Activated CD8-positive, alpha-beta memory T cell treated with anti-CD3 and anti-CD28 coated beads for 48 hours (primary cell): ENCODE results near the gene DNAH8.

ENCODE experiments used
- DNase-seq, 3 experiments: peaks; one replicate each; pipeline ENCODE4 v3.0.0-alpha.2; 2020; ENCODE audit warnings: low read depth in 2 of 3, low spot score in 2 of 3

DNAH8 gene

DNA sequence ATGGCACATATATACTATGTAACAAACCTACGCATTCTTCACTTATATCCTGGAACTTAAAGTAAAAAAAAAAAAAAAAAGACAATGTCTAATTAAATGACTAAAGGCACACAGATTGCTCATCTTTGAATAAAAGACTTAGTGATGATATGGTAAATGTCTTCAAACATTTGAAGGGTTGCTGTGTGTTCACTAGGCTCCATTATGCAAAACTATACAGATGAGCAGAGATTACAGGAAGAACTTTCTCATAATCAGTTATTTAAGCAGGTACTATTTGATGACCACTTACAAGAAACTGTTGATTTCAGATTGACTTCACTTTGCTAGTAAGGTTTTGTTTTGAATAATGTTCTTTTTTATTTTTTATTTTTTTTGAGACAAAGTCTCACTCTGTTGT, 34.4 kb downstream of the DNAH8 start:
- no peak for DNase-seq

DNA sequence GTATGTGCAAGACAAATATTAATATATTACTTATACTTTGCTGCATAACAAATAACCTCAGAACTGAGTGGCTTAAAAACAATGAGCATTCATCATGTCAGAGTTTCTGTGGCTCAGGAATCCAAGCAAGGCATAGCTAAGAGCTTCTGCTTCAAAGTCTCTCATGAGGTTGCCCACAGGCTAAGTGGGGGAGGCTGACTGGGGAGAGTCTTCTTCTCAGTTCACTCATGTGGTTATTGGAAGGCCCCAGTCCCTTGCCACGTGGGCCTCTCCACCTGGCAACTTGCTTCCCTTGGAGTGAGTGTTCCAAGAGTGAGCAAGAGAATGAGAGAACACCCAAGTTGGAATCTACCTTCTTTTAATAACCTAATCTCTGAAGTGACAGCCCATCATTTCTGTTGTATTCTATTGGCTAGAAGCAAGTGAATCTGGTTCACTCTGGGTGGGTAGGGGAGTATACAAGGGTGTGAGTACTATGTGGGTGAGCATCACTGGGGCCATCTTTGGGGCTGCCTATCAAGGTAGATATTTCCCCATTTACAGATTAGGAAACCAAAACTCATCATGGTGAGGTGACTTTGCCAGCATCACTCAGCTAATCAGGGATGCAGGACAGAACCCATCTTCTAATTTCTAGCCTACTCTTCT, 36.0 kb downstream of the DNAH8 start:
- no peak for DNase-seq

DNA sequence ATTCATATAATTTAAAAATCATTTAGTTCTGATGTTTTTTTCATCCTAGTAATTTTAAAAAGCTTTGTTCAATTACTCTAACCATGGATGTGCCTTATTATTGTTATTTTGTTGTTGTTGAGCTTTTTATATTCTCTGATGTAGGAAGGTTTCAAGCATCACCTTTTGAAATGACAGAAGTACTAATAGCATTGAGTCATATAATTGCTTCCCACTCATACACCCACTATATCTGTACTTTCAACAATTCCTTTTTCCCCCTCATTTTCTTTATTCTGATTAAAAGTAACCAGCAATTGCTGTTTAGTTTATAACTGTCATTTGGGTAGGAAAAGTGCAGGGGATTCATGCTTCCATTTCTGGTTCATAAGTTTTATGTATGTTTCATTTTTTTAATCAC, 38.6 kb downstream of the DNAH8 start:
- no peak for DNase-seq

DNA sequence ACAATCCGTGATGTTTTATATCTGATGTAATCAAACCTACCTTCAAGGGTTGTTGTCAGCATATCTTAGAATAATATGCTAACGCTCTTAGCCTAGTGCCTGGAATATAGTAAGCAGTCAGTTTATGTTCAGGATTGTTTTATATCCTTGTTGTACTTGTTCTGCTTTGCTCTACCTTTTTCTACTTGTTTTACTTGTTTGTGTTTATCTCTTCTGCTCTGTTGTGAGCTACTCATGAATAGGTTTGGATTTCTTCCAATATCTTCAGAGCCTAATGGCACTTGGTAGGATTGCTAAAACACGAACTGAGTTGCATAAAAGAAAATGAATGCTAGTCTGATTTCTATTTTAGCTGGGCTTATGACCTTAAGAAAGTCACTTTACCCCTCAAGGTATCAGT, 40.1 kb downstream of the DNAH8 start:
- no peak for DNase-seq

DNA sequence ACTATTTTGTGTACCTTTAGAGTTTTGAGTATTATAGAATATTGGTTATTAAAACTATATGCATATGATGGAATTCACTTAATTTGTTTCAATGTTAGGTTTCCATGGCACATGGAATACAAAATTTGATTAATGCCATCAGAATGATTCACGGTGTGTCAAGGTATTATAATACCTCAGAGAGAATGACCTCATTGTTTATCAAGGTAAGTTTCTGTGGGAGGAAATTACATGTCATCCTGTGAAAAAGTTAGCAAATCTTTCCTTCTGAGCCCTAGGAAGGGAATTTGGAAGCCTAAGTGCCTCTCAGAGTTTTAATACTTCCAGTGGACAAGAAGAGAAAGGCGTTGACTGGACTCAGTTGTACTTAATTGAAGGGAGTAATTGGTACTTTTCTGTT, 40.8 kb downstream of the DNAH8 start:
- no peak for DNase-seq

DNA sequence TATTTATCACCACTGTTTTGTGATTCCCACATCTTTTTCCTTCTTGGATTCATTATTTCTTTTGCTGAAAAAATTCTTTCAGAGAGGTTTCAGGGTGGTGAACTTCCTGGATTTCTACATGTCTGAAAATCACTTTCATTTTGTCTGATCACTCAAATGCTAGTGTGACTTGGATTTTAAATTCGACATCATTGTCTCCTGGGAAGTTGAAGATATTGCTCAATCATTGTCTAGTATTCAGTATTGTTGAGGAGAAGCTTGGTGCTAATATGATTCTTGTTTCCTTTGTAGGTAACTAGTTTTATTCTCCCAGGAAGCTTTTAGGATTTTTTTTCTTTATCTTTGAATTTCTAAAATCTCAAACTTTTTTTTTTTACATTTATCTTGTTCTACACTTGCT, 45.0 kb downstream of the DNAH8 start:
- DNase-seq: no peak

DNA sequence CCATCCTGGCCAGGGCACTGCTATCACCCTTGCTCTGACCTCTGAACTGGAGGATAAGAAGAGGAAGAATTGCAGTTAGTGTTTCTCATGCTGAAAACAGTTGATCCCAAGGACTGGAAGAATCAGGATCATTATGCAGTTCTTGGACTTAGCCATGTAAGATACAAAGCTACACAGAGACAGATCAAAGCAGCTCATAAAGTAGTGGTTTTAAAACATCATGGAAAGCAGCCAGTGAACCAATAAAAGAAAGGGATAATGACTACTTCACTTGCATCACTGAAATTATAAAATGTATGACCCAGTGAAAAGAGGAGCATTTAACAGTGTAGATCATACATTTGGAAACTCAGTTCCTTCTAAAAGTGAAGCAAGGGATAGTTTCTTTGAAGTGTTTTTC, 47.7 kb downstream of the DNAH8 start:
- DNase-seq: no peak

DNA sequence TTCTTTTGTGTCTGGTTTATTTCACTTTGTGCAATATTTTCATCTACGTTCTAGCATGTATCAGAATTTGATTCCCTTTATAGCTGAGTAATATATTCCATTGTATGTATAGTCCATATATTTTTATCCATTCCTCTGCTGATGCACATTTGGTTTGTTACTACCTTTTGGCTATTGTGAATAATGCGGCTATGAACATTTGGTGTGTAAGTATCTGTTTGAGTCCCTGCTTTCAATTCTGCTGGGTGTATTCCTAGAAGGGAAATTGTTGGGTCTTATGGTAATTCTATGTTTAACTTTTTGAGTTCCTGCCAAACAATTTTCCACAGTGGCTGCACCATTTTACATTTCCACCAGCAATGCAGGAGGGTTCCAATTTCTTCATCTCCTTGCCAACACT, 52.4 kb downstream of the DNAH8 start:
- DNase-seq: no peak

DNA sequence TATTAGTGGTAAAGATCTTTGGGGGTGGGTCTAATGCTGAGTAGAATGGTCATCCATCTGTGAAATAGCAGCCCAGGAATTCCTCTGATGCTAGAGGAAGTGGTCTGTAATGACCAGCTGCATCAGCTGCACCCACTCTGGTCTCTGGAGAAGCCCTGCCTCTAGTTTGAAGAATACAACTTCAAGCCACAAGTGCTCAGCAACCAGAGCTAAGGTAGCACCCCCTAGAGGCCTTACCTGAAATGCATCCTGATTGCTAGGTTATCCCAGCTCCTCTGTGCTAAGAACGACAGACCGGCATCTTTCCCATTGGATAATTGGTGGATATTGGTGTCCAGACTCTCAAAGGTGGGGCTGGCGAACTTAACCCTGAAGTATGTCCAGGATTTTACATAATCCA, 58.2 kb downstream of the DNAH8 start:
- no peak for DNase-seq

DNA sequence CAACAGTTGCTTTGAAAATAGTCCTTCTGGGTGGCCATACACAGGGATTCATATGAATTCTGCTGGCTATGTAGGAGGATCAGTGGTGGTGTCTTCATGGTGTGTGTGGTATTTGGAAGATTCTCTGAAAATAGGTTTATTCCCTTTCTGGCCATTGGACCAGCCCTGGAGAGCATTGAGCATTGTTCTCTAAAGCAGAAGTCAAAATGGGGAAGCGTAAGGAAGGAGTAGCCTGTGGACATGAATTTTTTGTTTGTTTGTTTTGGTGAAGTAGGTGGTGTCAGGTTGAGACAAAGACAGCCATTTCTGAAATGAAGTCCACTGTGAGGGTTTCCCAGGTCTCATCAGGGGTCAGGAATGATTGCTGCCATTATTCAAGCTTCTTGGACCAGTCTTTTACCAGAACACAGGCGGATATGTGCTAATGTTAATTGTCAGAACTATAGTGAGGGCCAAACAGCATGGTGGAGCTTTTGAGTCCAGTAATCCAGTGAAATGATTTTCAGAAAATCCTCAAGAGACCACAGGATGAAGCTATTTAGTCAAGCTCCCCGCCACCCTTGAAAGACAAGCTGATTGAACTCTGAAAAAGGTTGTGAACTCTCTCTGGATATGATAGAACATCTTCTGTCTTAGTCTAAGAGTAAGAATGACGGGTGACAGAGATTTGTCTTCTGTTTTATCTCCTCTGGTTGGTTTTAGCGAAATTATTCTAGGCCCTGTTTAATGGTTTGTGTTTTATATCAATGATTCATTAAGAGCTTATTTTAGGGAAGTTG, 60.0 kb downstream of the DNAH8 start:
- no peak for DNase-seq

DNA sequence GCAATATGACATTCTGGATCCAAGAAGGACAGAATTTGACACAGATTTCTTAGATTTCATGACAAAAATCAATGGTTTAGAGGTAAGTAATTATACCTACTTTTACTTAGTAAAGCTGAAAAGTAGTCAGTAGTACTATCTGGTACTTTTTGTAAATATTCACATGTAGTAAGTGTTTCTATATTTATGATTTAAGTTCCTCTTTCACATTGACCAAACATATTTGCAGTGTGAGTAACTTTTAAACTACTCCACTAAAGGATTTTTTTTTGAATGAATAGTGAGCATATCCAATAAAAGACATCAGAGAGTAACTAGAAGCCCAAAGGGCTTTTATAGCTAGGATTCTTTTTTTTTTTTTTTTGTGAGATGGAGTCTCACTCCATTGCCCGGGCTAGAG, 60.8 kb downstream of the DNAH8 start:
- no peak for DNase-seq

DNA sequence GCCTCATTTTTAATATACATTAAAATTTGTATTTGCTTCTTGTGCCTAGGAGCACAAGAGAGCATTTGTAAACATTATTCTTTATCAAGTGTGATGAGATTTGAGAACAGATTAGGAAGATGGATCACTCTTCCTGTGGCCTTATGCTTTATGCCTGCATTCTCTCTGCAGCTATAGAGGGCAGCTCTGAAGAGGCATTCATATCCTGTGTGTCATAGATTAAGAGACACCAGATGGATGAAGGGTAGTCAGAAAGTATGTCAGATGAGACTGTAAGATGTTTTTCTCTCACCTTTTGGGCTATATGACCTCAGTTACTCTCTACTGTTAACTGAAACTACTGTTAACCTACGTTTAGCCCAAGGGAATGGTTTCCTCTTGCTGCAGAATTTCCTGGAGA, 61.4 kb downstream of the DNAH8 start:
- no peak for DNase-seq

DNA sequence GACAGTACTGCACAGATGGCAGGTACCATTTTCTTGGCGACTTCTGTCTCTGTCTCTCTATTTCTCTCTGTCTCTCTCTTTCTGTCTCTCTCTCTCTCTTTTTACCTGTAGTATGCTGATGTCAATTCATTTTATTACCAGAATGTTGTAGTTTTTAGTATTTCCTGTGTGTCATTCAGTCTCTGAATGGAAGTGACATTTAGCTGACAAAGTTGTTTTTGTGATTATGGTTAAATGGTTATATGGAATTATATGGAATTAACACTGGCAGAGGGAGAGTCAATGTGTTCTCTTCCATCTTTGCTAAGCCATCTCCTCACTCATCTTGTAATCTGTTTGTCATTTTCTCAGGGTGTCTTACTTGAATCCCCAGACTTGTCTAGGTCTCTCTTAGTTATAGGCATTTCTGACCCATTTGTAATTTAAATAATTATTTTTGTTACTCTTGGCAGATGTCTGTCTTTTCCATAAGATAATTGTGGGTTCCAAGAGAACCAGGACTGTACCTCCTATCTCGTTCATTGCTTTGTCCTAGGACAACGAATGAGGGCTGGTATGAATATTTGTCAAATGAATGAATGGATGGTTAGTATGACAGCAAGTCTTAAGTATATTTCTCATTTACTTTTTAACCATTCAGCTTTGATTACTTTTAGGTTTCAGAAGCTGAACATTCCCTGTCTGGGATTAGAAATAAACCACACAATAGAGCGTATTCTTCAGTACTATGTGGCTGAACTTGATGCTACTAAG, 64.4 kb downstream of the DNAH8 start:
- no peak for DNase-seq

DNA sequence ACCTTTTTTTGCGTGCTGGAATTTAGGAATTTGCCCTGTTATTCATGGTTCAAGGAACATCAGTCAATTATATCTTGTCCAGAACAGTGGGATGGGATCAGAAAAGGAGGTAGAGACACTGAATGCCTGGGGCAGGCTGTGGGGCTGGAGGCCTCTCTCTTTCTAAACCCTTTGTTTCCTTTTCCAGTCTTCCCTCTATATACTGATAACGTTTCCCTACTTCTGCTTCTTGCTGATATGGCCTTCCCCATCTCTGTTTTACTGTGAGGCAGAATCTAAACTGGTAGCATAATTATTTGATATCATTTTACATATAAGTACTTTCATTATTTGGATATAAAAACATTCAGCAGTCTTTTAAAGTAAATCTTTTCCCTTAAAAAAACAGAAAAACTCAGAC, 67.5 kb downstream of the DNAH8 start:
- no peak for DNase-seq

DNA sequence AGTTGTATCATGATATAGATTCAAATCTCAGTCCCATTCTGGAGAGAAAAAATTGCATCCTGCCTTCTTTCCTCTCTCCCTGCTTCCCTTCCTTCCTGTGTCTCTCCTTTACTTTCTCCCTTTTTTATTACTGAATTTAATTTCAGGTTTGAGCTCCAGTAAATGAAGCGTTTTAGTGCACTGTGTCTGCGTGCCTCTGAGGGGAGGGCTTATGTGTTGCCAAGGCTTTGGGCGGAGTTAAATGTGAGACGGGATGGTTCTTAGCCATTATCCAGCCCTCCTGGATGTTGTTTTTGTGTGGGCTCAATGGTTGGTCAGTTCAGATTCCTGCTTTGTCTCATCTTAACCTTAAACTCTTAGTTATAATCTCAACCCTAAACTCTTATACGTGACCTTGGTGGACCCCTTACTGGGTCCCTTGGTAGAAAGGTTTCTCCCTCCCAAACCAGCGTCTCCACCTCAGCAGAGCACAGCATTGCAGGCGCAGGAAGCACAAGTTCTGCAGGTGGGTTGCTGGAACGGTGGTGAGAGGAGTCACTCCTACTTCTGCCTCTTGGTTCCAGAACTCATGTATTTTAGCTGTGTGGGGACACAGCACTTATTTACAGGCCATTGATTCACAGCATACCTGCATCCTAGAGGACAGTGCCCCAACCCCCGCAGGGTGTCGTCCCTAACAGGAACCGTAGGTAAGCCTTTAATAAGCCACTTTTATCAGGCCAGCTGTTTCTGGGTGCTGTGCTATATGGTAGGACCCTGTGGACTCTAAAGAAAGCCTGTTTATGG, 68.5 kb downstream of the DNAH8 start:
- DNase-seq: no peak

DNA sequence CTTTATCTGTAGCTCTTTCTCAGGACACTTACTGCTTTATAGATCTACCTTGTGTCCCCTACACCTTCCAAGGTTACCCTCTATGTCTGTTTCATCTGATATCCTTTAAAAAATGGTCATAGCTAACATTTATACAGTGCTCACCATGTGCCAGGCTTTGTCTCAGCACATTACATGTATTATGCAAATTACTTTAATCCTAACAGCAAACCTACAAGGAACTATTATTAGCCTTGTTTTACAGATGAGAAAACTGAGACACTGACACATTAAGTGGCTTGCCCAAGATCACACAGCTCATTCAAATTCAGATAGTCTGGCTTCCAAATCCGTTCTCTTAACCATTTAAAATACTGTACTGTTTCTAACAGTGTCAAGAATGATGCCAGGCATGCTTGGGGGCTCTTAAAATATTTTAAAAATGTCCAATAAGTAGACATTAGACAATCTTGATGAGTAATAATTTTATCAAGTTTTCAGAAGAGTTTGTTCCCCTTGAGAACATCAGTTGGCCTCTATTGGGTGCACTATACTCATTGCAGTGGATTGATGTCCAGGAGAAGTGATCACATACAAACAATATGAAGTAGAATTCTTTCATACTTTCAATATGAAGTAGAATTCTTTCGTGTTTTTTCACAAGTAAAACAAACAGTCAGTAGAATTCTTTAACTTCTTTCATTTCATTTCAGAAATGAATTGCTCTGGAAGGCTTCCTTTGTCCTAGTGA, 69.6 kb downstream of the DNAH8 start:
- no peak for DNase-seq

DNA sequence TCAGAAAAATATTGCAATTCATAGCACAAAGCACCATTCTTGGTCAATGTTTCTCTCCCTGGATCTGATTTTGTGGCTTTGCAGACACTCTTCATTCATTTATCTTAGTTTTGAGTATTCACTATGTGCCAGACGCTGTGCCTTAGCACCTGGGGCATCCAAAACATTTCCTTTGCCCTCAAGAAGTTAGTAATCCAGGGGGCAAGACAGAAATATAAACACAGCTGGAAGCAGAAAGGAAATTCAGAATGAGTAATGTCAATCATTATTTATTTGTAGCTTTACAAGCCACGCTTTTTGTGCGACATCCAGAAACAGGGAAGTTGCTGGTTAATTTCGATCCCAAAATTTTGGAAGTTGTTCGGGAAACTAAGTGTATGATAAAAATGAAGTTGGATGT, 71.4 kb downstream of the DNAH8 start:
- no peak for DNase-seq

DNA sequence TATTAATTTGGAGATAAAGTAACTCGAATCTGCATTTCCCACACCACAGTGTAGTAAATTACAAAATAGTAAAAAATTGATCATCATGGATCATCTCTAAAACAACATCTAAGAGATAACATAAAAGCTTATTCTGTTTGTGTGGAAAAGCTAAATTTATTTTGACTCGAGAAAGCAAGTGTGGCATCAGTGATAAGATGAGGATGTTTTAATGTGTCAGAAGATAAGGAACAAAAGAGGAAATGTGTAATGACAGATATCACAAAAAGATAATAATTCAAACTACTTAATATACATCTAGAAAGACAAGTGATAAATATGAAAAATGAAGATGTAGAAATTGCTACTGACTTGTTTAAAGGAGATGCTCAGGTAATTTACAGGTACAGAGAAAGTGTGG, 74.1 kb downstream of the DNAH8 start:
- no peak for DNase-seq

DNA sequence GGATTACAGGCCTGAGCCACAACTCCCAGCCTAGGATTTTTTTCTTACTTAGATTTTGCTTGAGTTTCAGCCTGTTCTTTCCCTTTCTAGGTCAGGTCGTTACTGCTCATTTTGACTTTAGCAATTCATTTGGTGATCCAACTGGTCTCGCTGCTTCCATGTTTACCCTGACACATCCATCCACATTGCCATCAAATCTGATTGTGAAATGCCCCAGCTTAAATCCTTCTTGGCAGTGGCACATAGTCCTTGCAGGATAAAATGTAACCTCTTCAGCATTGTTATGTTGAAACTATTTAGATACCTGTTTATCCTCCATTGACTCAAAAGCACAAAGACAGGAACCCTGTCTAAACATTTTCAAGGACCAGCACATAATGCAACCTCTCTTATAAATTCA, 77.2 kb downstream of the DNAH8 start:
- no peak for DNase-seq

DNA sequence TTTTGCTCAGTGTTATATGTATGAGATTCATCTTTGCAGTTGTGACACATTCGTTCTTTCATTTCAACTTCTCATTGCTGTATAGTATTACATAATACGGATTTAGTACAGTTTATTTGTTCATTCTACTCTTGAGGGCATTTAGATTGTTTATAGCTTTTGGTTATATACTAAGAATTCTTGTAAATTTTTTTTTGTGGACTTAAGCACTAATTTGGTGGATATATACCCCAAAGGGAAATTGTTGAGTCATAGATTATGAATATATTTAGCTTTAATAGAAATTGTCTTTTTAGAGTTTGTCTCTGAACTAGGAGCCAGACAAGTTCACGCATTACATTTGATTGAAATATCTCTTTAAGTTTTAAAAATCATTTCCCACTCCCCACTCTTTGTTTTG, 79.6 kb downstream of the DNAH8 start:
- no peak for DNase-seq

DNA sequence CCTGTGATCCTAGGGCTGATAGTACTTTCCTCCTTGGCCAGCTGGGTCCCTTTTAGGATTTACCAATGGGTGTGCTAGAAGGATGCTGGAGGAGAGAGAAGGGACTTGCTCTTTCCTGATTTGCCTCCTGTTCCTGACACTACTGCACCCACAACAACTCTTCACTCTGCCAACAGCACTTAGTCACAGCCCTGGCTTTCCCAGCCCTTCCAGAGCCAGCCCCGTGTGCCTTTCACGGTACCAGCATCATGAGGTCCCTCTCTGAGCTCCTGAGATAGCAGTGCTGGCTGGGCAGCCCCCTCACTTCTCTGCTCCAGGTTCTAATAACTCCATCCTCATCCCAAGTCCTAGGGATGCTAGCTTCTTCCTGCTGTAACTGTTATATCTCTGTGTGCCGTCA, 80.9 kb downstream of the DNAH8 start:
- no peak for DNase-seq
